Measurements from ENCODE around the gene RUVBL1.

The RUVBL1 gene

DNA sequence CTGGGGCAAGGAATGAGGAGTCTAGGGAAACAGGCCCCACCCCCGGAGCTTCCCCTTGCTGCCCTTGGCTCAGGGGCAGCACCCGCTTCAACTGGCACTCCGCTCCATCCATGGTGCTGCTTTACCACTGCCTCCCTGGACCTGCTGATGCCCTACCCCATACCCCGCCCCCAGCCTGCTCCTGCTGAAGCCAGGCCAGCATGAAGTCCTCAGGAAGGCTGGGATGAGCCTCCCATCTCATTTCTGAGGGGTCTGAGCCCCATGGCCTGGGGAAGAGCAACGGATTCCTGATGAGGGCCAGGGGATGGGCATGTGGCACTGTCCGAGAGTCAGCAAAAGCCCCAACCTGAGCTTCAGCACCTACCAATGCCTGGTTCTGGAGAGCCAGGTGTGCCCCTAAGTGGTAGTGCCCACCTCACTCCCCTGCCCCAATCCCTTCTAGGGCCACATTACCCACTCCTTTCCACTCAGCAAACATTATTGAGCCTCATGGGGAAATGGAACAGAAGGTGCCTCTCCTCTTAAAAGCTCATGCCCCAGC, 50.4 kb downstream of the RUVBL1 start:
- Histone ChIP-seq H3K9me3 (replicated peaks; ENCODE audit: insufficient read depth, low read length) (no peaks in the 10 kb centered on the region), H3K9ac (ENCODE audit: low read length) (no peak overlapping the region), H3K27ac (ENCODE audit: low read length) (no peak overlapping the region), H3K36me3 (replicated peaks; ENCODE audit: insufficient read depth, low read length) (peaks cover 18% of the 10 kb centered on the region), H4K20me1 (ENCODE audit: insufficient read depth, low read length) (peaks cover 20% of the 10 kb centered on the region), H3K4me3 (ENCODE audit: low read length) (no peak overlapping the region), H3K27me3 (replicated peaks; ENCODE audit: insufficient read depth, low read length) (no peaks in the 10 kb centered on the region), H3K79me2 (ENCODE audit: low read length) (peaks cover 38% of the 10 kb centered on the region), H3K9me2 (replicated peaks; ENCODE audit: insufficient read depth, low read length) (no peaks in the 10 kb centered on the region), H3F3A (ENCODE audit: insufficient read depth, low read length) (peaks cover 43% of the 10 kb centered on the region), H2AFZ (ENCODE audit: low read length) (no peak overlapping the region), H3K4me1 (ENCODE audit: low read length) (peaks cover 13% of the 10 kb centered on the region), H3K4me2 (ENCODE audit: low read depth, low read length) (no peak overlapping the region)
- TF ChIP-seq, protein P1, sequence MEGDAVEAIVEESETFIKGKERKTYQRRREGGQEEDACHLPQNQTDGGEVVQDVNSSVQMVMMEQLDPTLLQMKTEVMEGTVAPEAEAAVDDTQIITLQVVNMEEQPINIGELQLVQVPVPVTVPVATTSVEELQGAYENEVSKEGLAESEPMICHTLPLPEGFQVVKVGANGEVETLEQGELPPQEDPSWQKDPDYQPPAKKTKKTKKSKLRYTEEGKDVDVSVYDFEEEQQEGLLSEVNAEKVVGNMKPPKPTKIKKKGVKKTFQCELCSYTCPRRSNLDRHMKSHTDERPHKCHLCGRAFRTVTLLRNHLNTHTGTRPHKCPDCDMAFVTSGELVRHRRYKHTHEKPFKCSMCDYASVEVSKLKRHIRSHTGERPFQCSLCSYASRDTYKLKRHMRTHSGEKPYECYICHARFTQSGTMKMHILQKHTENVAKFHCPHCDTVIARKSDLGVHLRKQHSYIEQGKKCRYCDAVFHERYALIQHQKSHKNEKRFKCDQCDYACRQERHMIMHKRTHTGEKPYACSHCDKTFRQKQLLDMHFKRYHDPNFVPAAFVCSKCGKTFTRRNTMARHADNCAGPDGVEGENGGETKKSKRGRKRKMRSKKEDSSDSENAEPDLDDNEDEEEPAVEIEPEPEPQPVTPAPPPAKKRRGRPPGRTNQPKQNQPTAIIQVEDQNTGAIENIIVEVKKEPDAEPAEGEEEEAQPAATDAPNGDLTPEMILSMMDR (IDR thresholded peaks at IDR 0.05; ENCODE audit: low read length), result no peak
- TF ChIP-seq EZH2 (optimal IDR thresholded peaks at IDR 0.05; ENCODE audit: low read depth, low read length), result no peak
- no peak for DNase-seq

DNA sequence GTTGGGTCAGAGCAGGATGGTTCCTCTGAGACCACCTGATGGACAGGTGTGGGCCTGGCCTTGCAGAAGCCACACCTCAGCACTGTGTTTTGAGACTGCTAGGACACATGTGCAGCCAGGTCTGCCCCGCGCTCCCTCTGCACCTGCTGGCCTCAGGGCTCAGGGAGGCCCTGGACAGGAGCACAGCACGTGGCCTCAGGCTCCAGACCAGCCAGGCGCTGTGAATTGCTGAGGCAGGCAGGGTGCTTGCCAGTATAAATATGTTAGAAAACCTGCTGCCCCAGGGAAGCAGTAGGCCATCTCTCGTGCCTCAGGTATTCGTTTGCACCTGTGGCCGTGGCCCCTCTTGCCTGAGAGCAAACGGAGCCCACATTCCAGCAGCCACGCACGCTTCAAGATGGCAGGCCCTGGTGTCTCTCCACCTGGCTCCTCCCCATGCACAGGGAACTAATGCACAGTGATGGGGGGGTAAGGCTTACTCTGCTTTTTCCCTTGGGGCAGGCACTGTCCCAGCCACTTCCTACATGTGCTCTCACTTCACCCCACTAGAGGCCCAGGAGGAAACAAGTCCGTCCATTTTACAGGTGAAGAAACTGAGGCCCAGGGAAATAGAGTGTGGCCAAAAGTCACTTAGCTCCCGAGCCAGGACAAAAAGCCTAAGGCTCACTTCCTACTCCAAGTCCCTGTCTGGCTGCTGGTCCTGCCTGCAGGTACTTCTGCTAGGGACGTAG, 51.0 kb downstream of the RUVBL1 start:
- Histone ChIP-seq H3K27me3 (replicated peaks; ENCODE audit: insufficient read depth, low read length) (no peaks in the 10 kb centered on the region), H3F3A (ENCODE audit: insufficient read depth, low read length) (peaks cover 43% of the 10 kb centered on the region), H3K79me2 (ENCODE audit: low read length) (peaks cover 44% of the 10 kb centered on the region), H3K4me2 (ENCODE audit: low read depth, low read length) (no peak overlapping the region), H3K27ac (ENCODE audit: low read length) (no peak overlapping the region), H3K9ac (ENCODE audit: low read length) (no peak overlapping the region), H3K36me3 (replicated peaks; ENCODE audit: insufficient read depth, low read length) (peaks cover 23% of the 10 kb centered on the region), H3K9me3 (replicated peaks; ENCODE audit: insufficient read depth, low read length) (no peaks in the 10 kb centered on the region), H3K4me3 (ENCODE audit: low read length) (no peak overlapping the region), H3K4me1 (ENCODE audit: low read length) (peaks cover 13% of the 10 kb centered on the region), H3K9me2 (replicated peaks; ENCODE audit: insufficient read depth, low read length) (no peaks in the 10 kb centered on the region), H4K20me1 (ENCODE audit: insufficient read depth, low read length) (peaks cover 20% of the 10 kb centered on the region), H2AFZ (ENCODE audit: low read length) (no peak overlapping the region)
- TF ChIP-seq EZH2phosphoT487 (IDR thresholded peaks at IDR 0.05; ENCODE audit: low read length) (no peak), EZH2 (optimal IDR thresholded peaks at IDR 0.05; ENCODE audit: low read depth, low read length) (no peak)
- TF ChIP-seq, protein P1 (IDR thresholded peaks at IDR 0.05; ENCODE audit: low read length), result no peak
- no peak for DNase-seq

DNA sequence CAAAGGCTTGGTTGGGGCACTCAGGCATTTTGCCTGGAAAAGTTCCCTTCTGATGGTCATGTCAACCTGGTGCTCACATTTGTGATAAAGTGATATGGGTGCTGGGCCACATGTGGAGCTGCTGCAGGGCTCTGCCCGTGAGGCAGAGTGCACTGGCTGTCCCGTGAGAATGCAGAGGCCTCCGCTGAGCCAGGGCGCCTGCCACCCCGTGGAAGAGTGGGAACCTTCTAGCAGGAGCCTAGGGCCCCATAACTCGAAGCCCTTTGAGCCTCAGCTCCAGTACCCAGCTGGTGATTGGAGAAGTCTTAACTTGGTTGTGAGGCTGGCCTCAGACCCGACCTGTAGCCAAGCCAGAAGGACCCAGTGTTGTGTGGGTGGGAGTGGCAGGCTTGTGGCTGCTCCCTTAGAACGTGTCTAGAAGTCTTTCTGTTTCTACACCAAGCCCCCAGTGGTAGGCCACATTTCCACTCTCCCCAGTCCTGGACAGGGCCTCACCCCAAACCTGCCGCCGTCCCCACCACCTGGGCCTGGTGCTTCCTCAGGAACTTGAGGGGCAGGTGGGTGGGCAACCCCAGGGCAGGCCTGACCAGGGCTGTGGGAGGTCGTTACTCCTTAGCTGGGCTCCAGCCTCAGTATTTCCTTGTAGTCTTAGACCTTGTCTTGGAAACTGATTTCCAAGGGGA, 51.7 kb downstream of the RUVBL1 start:
- Histone ChIP-seq H3K9ac (ENCODE audit: low read length) (no peak overlapping the region), H3K27ac (ENCODE audit: low read length) (no peak overlapping the region)
- TF ChIP-seq, protein P1 (IDR thresholded peaks at IDR 0.05; ENCODE audit: low read length), result no peak
- TF ChIP-seq EZH2phosphoT487 (IDR thresholded peaks at IDR 0.05; ENCODE audit: low read length) (no peak), EZH2 (optimal IDR thresholded peaks at IDR 0.05; ENCODE audit: low read depth, low read length) (no peak)

More for the DNA sequence above, 51.7 kb downstream of the RUVBL1 start:
- H2AFZ ChIP-seq (ENCODE audit: low read length), result no peak overlapping the region
- H3K9me3 ChIP-seq (replicated peaks; ENCODE audit: insufficient read depth, low read length), result no peaks in the 10 kb centered on the region
- no peak overlapping the region for H3K4me2 ChIP-seq (ENCODE audit: low read depth, low read length)
- H3F3A ChIP-seq (ENCODE audit: insufficient read depth, low read length), result peaks cover 43% of the 10 kb centered on the region
- peaks cover 13% of the 10 kb centered on the region for H3K4me1 ChIP-seq (ENCODE audit: low read length)
- no peaks in the 10 kb centered on the region for H3K9me2 ChIP-seq (replicated peaks; ENCODE audit: insufficient read depth, low read length)
- no peak for DNase-seq
- H3K36me3 ChIP-seq (replicated peaks; ENCODE audit: insufficient read depth, low read length), result peaks cover 30% of the 10 kb centered on the region
- H3K79me2 ChIP-seq (ENCODE audit: low read length), result peaks cover 51% of the 10 kb centered on the region
- peaks cover 26% of the 10 kb centered on the region for H4K20me1 ChIP-seq (ENCODE audit: insufficient read depth, low read length)
- H3K27me3 ChIP-seq (replicated peaks; ENCODE audit: insufficient read depth, low read length), result no peaks in the 10 kb centered on the region
- H3K4me3 ChIP-seq (ENCODE audit: low read length), result no peak overlapping the region

Data from MM.1S (cell line).